Aorta (tissue), 5 donors: ENCODE results near the gene PVALB. TPM values are rescaled to one million over a fixed set of nuclear protein-coding genes. Genes with fewer than 3 reads are reported as not detected.

Experiments
- ATAC-seq: fragments of 200-7000 bp; cut with Tn5 transposase; one replicate; pipeline ENCODE4 v1.9.1; 2022; ENCODE audit warnings: moderate library complexity; ENCODE audit not compliant: low FRiP score
- DNase-seq, 2 donors: peaks; one replicate each; pipeline ENCODE4 v3.0.0-alpha.2; 2020
- H3K27ac ChIP-seq, 2 donors: one replicate each; pipeline ENCODE4 v1.5.1; 2013; ENCODE audit warnings: low read length in 2 of 2, mild to moderate bottlenecking in 2 of 2, moderate library complexity in 2 of 2, control low read depth in 1 of 2, inconsistent platforms in 1 of 2, low read depth in 1 of 2
- H3K27me3 ChIP-seq, 2 donors: one replicate each; pipeline ENCODE4 v1.6.1; 2013; ENCODE audit warnings: control low read depth in 1 of 2, low read length in 1 of 2, mild to moderate bottlenecking in 1 of 2, moderate library complexity in 1 of 2; ENCODE audit not compliant: insufficient read depth in 2 of 2, control insufficient read depth in 1 of 2
- H3K36me3 ChIP-seq, 2 donors: one replicate each; pipeline ENCODE4 v1.6.1; 2013; ENCODE audit warnings: control low read depth in 1 of 2, low read length in 1 of 2, mild to moderate bottlenecking in 1 of 2; ENCODE audit not compliant: insufficient read depth in 2 of 2, control insufficient read depth in 1 of 2
- H3K4me1 ChIP-seq, 2 donors: one replicate each; pipeline ENCODE4 v1.6.1; 2013; ENCODE audit warnings: low read length in 2 of 2, control low read depth in 1 of 2, mild to moderate bottlenecking in 1 of 2, moderate library complexity in 1 of 2; ENCODE audit not compliant: insufficient read depth in 2 of 2, control insufficient read depth in 1 of 2
- H3K4me3 ChIP-seq, 2 donors: one replicate each; pipeline ENCODE4 v1.5.1; 2013; ENCODE audit warnings: low read length in 2 of 2, control low read depth in 1 of 2, mild to moderate bottlenecking in 1 of 2
- H3K9me3 ChIP-seq: one replicate; pipeline ENCODE4 v1.6.1; 2013; ENCODE audit warnings: mild to moderate bottlenecking, low read length; ENCODE audit not compliant: control insufficient read depth
- WGBS, 2 donors: extraction: QIAGEN DNeasy Blood & Tissue Kit; methylation state at CpG; one replicate each; pipeline ENCODE4 v1.1.7; 2013; 5-methylcytosine and 5-hydroxymethylcytosine counted together
- intact Hi-C, 2 donors: fragments of 100-400 bp; cut with DNase I; formaldehyde crosslinking; loops; one replicate each; pipeline versions ENCODE4 v1.14.2 to v1.15.0; 2022
- polyA plus RNA-seq, 2 donors: library from polyadenylated mRNA; stranded (reverse); fragments of 200-250 nt; gene quantifications; one replicate each; pipeline ENCODE4 v1.2.3, GENCODE V29; 2013
- total RNA-seq, 2 donors: library from RNA; stranded (reverse); fragmentation: NEBNext Ultra II Directional; extraction: Animal tissue kit (Norgen Biotek cat#: 25700); gene quantifications; one replicate each; pipeline ENCODE4 v1.2.1, GENCODE V29; 2021
- donor health status: healthy with polysubstance abuse.
- donor health status: Bipolar disorder and iron deficiency.
- donor health status: DM: no; HTN: no; CAD: no.
- donor health status: DM: no; HTN: no; CAD: no.
- donor health status: DM: yes; HTN: yes; CAD: no.

PVALB gene
- total and polyA plus RNA-seq, 4 donors = not detected

DNA sequence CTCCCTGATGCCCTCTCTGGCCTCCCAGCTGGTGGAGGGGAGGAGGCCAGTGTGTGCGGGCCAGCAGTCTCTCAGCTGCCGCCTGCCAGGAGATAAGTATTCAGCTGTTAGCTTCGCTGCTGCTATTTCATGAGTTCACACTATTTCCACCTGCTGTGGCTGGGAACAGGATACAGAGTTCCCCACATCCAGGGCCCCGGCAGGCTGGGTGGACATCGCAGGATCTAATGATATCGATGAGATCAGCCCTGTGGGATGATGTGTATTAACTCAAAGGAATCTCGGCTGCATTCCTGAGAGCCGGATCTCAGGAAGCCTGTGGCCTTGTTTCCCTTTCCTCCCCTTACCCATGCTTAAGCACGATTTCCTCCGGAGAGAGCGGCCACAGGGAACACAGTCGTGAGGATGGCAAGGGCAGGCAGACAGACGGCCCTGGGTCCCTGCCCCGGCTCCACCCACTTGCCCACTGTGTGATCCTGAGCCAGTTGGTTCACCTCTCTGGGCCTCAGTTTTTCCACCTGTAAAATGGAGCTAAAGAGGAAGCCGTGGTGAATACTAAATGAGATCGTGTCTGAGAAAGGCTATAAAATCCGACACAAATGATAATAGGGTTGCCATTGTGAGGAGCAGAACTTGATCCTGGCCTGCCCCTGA, 6.5 kb upstream of the PVALB start:
- 48 to 54% methylated on average over 17 of the region's 17 CpGs for WGBS, 2 donors
- no peak for DNase-seq
- H3K27ac ChIP-seq = no peak overlapping the region
- no peaks in the 10 kb centered on the region for H3K4me1 ChIP-seq
- intact Hi-C loops = no loop called here
- H3K9me3 ChIP-seq = no peaks in the 10 kb centered on the region
- no peak for ATAC-seq
- no peaks in the 10 kb centered on the region for H3K27me3 ChIP-seq
- no peak overlapping the region for H3K4me3 ChIP-seq
- H3K36me3 ChIP-seq = no peaks in the 10 kb centered on the region

DNA sequence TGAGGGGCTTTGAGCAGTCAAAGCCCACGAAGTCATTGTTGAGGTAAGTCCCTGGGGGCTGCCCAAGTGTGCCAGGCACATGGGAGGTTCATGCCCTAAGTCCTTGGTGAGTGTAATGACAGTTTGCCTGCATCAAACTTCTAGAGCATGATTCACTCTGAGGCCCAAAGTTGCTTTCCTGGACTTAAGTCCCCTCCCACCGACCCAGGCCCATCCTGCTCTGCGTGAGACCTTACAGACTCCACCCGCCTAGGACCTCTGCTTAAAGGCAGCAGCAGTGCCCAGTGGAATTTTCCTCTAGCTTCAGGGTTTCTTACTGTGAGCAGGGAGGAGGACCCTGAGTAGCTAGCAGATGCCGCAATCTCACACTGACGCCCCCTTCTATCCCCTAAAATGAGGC, 5.7 kb upstream of the PVALB start:
- H3K4me3 ChIP-seq = no peak overlapping the region
- DNase-seq = no peak
- intact Hi-C loops = no loop called here
- 67 to 71% methylated on average over 6 of the region's 6 CpGs for WGBS, 2 donors
- H3K9me3 ChIP-seq = no peaks in the 10 kb centered on the region
- no peak for ATAC-seq
- H3K4me1 ChIP-seq = no peaks in the 10 kb centered on the region
- H3K36me3 ChIP-seq = no peaks in the 10 kb centered on the region
- no peaks in the 10 kb centered on the region for H3K27me3 ChIP-seq
- H3K27ac ChIP-seq = no peak overlapping the region

DNA sequence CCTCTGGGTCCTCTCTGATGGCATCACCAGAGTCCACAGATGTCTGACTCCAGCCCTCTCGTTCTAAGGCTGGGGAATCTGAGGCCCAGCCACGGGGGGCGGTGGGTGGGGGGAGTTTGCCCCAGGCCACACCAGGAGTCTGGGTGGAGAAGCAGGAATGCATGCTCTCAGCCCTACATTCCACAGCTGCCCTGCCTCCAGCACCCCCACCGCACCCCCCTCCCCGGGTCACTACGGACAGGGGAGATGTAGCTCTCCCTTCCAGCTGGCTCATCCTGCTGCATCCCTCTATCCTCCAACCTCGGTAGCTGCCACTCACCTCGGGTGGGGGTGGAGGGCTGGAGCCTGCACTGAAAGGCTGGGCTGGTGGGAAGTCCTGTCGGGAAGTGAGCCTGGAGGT, 2.3 kb upstream of the PVALB start:
- ATAC-seq = no peak
- 12 to 16% methylated on average over 7 to 9 of the region's 9 CpGs for WGBS, 2 donors
- H3K9me3 ChIP-seq = no peaks in the 10 kb centered on the region
- H3K27ac ChIP-seq = no peak overlapping the region
- no peaks in the 10 kb centered on the region for H3K36me3 ChIP-seq
- intact Hi-C loops = no loop called here
- no peaks in the 10 kb centered on the region for H3K4me1 ChIP-seq
- H3K4me3 ChIP-seq = no peak overlapping the region
- no peak for DNase-seq
- no peaks in the 10 kb centered on the region for H3K27me3 ChIP-seq

DNA sequence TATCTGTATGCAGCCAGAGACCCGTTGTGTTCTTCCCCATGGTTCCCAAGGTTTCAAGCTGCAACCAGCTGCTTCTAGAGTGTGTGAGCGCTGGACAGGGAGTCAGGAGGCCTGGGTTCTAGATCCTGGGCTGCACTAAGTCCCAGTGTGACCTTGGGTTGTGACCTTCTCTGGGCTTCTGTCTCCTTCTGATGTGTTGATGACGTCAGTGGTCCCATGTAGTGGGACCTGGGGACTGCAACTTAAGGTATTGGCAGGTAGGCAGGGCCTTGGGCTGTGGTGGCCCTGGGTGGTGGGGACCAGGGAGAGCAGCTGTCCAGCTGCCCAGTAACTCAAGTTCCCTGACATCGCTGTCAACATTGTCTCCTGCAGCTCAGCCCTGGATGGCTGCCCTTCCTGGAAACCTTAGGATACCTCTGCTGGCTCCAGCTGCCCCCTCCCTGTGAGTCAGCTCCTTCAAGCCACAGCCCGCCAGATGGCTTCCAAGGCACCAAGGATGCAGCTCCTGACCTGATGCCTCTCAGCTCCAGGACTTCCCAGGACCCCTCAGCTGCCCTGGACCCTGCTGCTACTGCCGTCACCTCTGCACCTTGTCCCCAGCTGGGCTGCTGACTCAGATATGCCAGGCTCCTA, 1.3 kb upstream of the PVALB start:
- Histone ChIP-seq H3K36me3 (no peaks in the 10 kb centered on the region), H3K4me1 (no peaks in the 10 kb centered on the region), H3K27me3 (no peaks in the 10 kb centered on the region), H3K4me3 (no peak overlapping the region), H3K9me3 (no peaks in the 10 kb centered on the region), H3K27ac (no peak overlapping the region)
- ATAC-seq (no peak), DNase-seq (no peak)
- intact Hi-C loops = no loop called here
- WGBS, 2 donors = 71 to 72% methylated on average over 6 of the region's 6 CpGs

DNA sequence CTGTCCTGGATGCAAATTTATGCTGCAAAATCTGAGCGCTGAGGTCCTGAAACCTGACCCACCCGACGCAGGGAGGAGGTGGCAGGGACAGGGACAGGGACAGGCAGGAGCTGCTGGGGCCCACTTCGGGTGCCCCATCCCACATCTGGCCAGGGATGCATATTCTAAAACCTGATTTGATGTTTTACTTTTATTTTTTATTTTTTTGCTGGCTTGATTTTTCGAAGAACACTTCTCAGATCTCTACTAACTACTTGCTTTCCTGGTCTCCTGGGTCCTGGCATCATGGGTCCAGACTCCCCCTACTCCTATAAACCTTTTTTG, 652 bp upstream of the PVALB start:
- Histone ChIP-seq H3K4me3 (no peak overlapping the region), H3K4me1 (no peaks in the 10 kb centered on the region), H3K27ac (no peak overlapping the region), H3K9me3 (no peaks in the 10 kb centered on the region), H3K27me3 (no peaks in the 10 kb centered on the region), H3K36me3 (no peaks in the 10 kb centered on the region)
- intact Hi-C loops = no loop called here
- no peak for ATAC-seq
- no peak for DNase-seq
- WGBS, 2 donors = 22 to 28% methylated on average over 5 of the region's 5 CpGs

GRCh38 chr22:36816339-36816635, 548 bp downstream of the PVALB start:
- ATAC-seq (no peak), DNase-seq (no peak)
- Histone ChIP-seq H3K27me3 (no peaks in the 10 kb centered on the region), H3K27ac (no peak overlapping the region), H3K4me3 (no peak overlapping the region), H3K36me3 (no peaks in the 10 kb centered on the region), H3K4me1 (no peaks in the 10 kb centered on the region), H3K9me3 (no peaks in the 10 kb centered on the region)
- intact Hi-C loops = no loop called here
- WGBS, 2 donors = 1 to 2% methylated on average over 12 of the region's 12 CpGs

DNA sequence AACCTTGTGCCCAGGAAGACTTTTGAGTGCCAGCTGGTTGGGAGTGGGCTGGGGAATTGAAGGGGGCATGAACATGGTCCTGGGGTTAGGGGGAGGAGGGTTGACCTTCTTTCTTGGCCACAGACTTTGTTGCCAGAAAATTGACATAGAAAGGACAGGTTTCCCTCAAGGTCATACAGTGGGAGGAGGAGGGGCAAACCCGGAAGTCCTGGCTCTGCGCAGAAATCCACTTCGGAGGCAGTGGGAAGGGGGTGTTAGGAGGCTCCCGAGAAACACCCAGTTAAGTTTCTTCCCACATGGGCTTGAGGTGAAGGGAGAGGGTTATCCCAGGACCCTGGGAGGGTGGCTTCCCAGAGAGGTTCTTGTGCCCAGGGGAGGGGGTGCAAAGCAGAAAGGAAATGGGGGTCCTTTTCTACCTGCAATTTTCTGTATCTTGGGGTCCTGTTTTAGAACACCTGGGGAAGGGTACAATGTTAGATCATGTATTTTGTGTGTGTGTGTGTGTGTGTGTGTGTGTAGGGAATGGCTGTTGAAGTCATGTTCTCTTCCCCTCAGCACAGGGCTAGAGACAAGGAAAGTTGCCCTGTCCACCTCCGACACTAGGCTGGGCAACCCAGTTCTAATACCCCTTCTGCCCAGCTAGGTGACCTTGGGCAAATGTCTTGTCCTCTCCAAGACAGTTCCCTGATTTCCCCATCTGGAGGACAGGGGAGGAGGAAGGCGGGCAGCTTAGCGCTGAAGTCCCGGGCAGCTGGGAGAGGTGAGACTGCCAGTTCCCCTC, 1.1 kb downstream of the PVALB start:
- ATAC-seq = no peak
- intact Hi-C loops = no loop called here

DNA sequence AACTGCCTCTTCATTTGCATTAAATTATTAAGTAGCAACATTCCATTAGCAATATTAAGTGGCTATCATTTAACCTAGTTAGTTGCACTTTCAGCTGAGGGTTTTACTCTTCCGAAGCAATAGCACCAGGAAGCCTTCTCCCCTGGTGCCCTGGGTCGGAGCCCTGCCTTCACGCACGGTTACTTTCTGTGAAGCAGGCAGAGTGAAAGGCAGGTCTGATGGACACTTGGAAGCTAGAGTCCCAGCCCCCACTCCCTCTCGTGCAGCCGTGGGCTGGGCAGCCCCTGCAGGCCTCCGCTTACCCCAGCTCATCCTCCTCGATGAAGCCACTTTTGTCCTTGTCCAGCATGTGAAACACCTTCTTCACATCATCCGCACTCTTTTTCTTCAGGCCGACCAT, 2.0 kb downstream of the PVALB start:
- H3K27me3 ChIP-seq = no peaks in the 10 kb centered on the region
- no peaks in the 10 kb centered on the region for H3K9me3 ChIP-seq
- 55 to 56% methylated on average over 10 of the region's 10 CpGs for WGBS, 2 donors

More for the DNA sequence above, 1.1 kb downstream of the PVALB start:
- no peak for DNase-seq
- Histone ChIP-seq H3K27me3 (no peaks in the 10 kb centered on the region), H3K4me3 (no peak overlapping the region), H3K9me3 (no peaks in the 10 kb centered on the region), H3K27ac (no peak overlapping the region), H3K4me1 (no peaks in the 10 kb centered on the region), H3K36me3 (no peaks in the 10 kb centered on the region)
- 34 to 43% methylated on average over 7 to 8 of the region's 8 CpGs for WGBS, 2 donors

More for the DNA sequence above, 2.0 kb downstream of the PVALB start:
- DNase-seq = no peak
- no peaks in the 10 kb centered on the region for H3K4me1 ChIP-seq
- intact Hi-C loops = no loop called here
- H3K36me3 ChIP-seq = no peaks in the 10 kb centered on the region
- no peak overlapping the region for H3K4me3 ChIP-seq
- ATAC-seq = no peak
- no peak overlapping the region for H3K27ac ChIP-seq
